ENCODE data around the gene MBTPS1. TPM values are rescaled to one million over a fixed set of nuclear protein-coding genes. Genes with fewer than 3 reads are reported as not detected.

MBTPS1 gene
- total RNA-seq, 1 experiment from 2014 or later = 56.1 TPM

- POLR2A ChIA-PET (ENCODE audit: unreplicated experiment) = no interaction called here
- intact Hi-C loops (cut with micrococcal nuclease) = no loop called here
- CTCF ChIA-PET = no interaction called here
These were observed 58.5 kb downstream of the MBTPS1 start for GRCh38 chr16:84058211-84058610.

GRCh38 chr16:84056933-84057332 lies 59.8 kb downstream of the MBTPS1 start:
- no peak overlapping the region for H3K4me3 ChIP-seq (ENCODE audit: low read length)
- no peak overlapping the region for H3K27ac ChIP-seq (ENCODE audit: low read length)
- TF ChIP-seq EZH2phosphoT487 (IDR thresholded peaks at IDR 0.05; ENCODE audit: borderline replicate concordance, low read length) (no peak), CTCF (conservative IDR thresholded peaks at IDR 0.05; ENCODE audit: low read depth, low read length) (no peak), EZH2 (IDR thresholded peaks at IDR 0.05; ENCODE audit: low read length, unreplicated experiment) (no peak)
- H3K36me3 ChIP-seq (ENCODE audit: low read depth, low read length) = peaks cover 5% of the 10 kb centered on the region; the same call in 1 of the 2 replicates
- ATAC-seq = no peak
- intact Hi-C loops (cut with micrococcal nuclease) = no loop called here
- no peaks in the 10 kb centered on the region for H3K9me3 ChIP-seq (ENCODE audit: low read length)
- no peaks in the 10 kb centered on the region for H3K4me1 ChIP-seq (ENCODE audit: insufficient read depth, low read length)
- no peak overlapping the region for H2AFZ ChIP-seq (ENCODE audit: low read length)
- no peaks in the 10 kb centered on the region for H3K79me2 ChIP-seq (ENCODE audit: low read length)
- H4K20me1 ChIP-seq (ENCODE audit: low read length) = no peaks in the 10 kb centered on the region
- ChIA-PET POLR2A (ENCODE audit: unreplicated experiment) (no interaction called here), CTCF (no interaction called here)
- H3K9ac ChIP-seq (ENCODE audit: low read length) = no peak overlapping the region
- DNase-seq = no peak
- H3K4me2 ChIP-seq (ENCODE audit: low read length) = no peak overlapping the region
- no peaks in the 10 kb centered on the region for H3F3A ChIP-seq (ENCODE audit: low read length, unreplicated experiment)
- no peaks in the 10 kb centered on the region for H3K27me3 ChIP-seq (ENCODE audit: low read length)
- no TSS peak for BruUV-seq (replicated peaks)
- no peaks in the 10 kb centered on the region for H3K9me2 ChIP-seq (replicated peaks; ENCODE audit: low read length)

More at GRCh38 chr16:84058211-84058610, 58.5 kb downstream of the MBTPS1 start:
- Histone ChIP-seq H3K27me3 (ENCODE audit: low read length) (no peaks in the 10 kb centered on the region), H3K36me3 (ENCODE audit: low read depth, low read length) (peaks cover 14% of the 10 kb centered on the region; the same call in 1 of the 2 replicates), H3K27ac (ENCODE audit: low read length) (no peak overlapping the region), H3K9me3 (ENCODE audit: low read length) (no peaks in the 10 kb centered on the region), H3K79me2 (ENCODE audit: low read length) (no peaks in the 10 kb centered on the region), H3K4me2 (ENCODE audit: low read length) (no peak overlapping the region), H3K9me2 (replicated peaks; ENCODE audit: low read length) (no peaks in the 10 kb centered on the region), H3K9ac (ENCODE audit: low read length) (no peak overlapping the region), H2AFZ (ENCODE audit: low read length) (no peak overlapping the region), H3K4me3 (ENCODE audit: low read length) (no peak overlapping the region), H3K4me1 (ENCODE audit: insufficient read depth, low read length) (no peaks in the 10 kb centered on the region), H4K20me1 (ENCODE audit: low read length) (no peaks in the 10 kb centered on the region), H3F3A (ENCODE audit: low read length, unreplicated experiment) (no peaks in the 10 kb centered on the region)
- ATAC-seq (no peak), DNase-seq (no peak)
- BruUV-seq (replicated peaks) = no TSS peak
- TF ChIP-seq EZH2phosphoT487 (IDR thresholded peaks at IDR 0.05; ENCODE audit: borderline replicate concordance, low read length) (no peak), EZH2 (IDR thresholded peaks at IDR 0.05; ENCODE audit: low read length, unreplicated experiment) (no peak), CTCF (conservative IDR thresholded peaks at IDR 0.05; ENCODE audit: low read depth, low read length) (no peak)

GRCh38 chr16:84055801-84056634 lies 60.7 kb downstream of the MBTPS1 start:
- Histone ChIP-seq H3K4me2 (ENCODE audit: low read length) (no peak overlapping the region), H2AFZ (ENCODE audit: low read length) (no peak overlapping the region), H3K9ac (ENCODE audit: low read length) (no peak overlapping the region), H3K27ac (ENCODE audit: low read length) (no peak overlapping the region), H3K27me3 (ENCODE audit: low read length) (no peaks in the 10 kb centered on the region), H3K9me3 (ENCODE audit: low read length) (no peaks in the 10 kb centered on the region), H3K79me2 (ENCODE audit: low read length) (no peaks in the 10 kb centered on the region), H3K4me1 (ENCODE audit: insufficient read depth, low read length) (no peaks in the 10 kb centered on the region), H3K36me3 (ENCODE audit: low read depth, low read length) (peaks cover 5% of the 10 kb centered on the region; the same call in 1 of the 2 replicates), H3K4me3 (ENCODE audit: low read length) (no peak overlapping the region), H3F3A (ENCODE audit: low read length, unreplicated experiment) (no peaks in the 10 kb centered on the region), H3K9me2 (replicated peaks; ENCODE audit: low read length) (no peaks in the 10 kb centered on the region), H4K20me1 (ENCODE audit: low read length) (no peaks in the 10 kb centered on the region)
- no peak for ATAC-seq
- intact Hi-C loops (cut with micrococcal nuclease) = no loop called here
- ChIA-PET CTCF (interaction anchor here (0.6 kb wide), 1 partner anchor 120 kb away, joined by 3 read pairs; no protein-coding TSS in a partner anchor), POLR2A (ENCODE audit: unreplicated experiment) (no interaction called here)
- TF ChIP-seq EZH2phosphoT487 (IDR thresholded peaks at IDR 0.05; ENCODE audit: borderline replicate concordance, low read length) = no peak
- no peak for TF ChIP-seq EZH2 (IDR thresholded peaks at IDR 0.05; ENCODE audit: low read length, unreplicated experiment)
- TF ChIP-seq CTCF (conservative IDR thresholded peaks at IDR 0.05; ENCODE audit: low read depth, low read length) = no peak
- BruUV-seq (replicated peaks) = no TSS peak
- DNase-seq = no peak
